ENCODE results near the gene GCNT2.
"Not testable (repeated sequence)": the region's sequence is repeated elsewhere in the genome, so short reads cannot be mapped to it uniquely, and the experiment has no call there.

Gene GCNT2

GRCh38 chr6:10547809-10548208, 26.7 kb downstream of the GCNT2 start:
- DNase-seq (ENCODE audit: low spot score): no peak

DNA sequence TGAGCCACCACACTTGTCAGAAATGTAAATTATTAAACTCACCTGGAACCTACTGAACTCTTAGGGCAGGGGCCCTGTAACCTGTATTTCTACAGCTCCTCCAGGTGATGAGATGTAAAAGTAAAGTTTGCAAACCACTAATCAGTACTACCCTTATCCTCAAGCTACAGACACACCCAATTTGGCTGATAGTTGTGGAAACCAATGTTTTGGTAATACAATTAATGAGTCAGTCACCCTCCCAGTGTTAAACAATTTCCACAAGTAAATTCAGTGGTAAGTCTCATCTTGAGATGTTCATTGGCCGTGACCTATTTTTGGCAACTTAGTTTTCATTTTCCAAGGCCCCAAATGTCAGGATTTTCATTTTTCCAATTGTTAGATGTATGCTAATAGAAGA, 29.6 kb downstream of the GCNT2 start:
- DNase-seq (ENCODE audit: low spot score): no peak

DNA sequence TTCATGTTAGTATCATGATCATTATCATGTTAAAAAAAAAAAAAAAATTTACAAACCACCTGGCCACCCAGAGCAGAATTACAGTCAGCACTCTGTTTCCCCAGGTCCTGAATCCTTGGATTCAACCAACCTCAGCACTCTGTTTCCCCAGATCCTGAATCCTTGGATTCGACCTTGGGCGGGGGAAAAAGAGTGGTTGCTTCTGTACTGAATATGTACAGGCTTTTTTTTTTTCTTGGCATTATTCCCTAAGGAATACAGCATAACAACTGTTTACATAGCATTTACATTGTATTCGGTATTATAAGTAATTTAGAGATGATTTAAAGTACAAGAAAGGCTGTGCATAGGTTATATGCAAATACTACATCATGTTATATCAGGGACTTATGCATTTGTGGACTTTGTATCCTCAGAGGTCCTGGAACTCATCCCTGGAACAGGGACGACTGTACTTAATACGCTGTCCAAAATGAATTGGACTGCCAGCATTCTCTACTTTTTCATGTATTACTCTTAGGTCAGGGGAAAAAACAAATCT, 31.2 kb downstream of the GCNT2 start:
- no peak for DNase-seq (ENCODE audit: low spot score)

DNA sequence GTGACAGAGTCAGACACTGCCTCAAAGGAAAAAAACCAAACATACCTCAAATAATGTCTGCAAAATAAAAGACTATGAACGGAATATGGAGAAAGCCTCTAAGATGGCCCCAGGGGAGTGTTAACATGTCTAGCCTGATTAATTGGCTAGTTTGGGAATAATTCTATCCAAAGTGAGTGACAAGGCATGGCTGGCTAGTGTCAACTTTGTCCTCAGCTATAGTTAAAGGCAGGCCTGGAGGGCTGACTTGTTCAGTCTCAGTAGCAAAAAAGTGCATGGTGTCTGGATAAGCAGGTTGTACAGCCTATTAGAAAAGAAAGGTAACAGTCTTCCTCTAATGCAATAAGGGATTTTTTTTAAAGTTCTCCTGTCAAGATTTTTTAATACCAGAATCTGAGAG, 32.7 kb downstream of the GCNT2 start:
- no peak for DNase-seq (ENCODE audit: low spot score)

GRCh38 chr6:10554826-10555225, 33.7 kb downstream of the GCNT2 start:
- no peak for DNase-seq (ENCODE audit: low spot score)

GRCh38 chr6:10555625-10556309, 34.6 kb downstream of the GCNT2 start:
- DNase-seq (ENCODE audit: low spot score): peak; percentile 12

DNA sequence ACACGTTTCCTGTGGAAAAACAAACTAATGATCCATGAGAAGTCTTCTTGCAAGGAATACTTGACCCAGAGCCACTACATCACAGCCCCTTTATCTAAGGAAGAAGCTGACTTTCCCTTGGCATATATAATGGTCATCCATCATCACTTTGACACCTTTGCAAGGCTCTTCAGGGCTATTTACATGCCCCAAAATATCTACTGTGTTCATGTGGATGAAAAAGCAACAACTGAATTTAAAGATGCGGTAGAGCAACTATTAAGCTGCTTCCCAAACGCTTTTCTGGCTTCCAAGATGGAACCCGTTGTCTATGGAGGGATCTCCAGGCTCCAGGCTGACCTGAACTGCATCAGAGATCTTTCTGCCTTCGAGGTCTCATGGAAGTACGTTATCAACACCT, 35.4 kb downstream of the GCNT2 start:
- DNase-seq (ENCODE audit: low spot score): no peak

DNA sequence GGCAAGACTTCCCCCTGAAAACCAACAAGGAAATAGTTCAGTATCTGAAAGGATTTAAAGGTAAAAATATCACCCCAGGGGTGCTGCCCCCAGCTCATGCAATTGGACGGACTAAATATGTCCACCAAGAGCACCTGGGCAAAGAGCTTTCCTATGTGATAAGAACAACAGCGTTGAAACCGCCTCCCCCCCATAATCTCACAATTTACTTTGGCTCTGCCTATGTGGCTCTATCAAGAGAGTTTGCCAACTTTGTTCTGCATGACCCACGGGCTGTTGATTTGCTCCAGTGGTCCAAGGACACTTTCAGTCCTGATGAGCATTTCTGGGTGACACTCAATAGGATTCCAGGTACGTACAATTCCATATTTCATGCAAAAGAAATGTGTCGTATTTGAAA, 35.8 kb downstream of the GCNT2 start:
- DNase-seq (ENCODE audit: low spot score): no peak

- DNase-seq (ENCODE audit: low spot score): no peak
These were observed 36.8 kb downstream of the GCNT2 start for GRCh38 chr6:10557913-10558312.

GRCh38 chr6:10558565-10558964, 37.4 kb downstream of the GCNT2 start:
- DNase-seq (ENCODE audit: low spot score): no peak

GRCh38 chr6:10559522-10560152, 38.5 kb downstream of the GCNT2 start:
- no peak for DNase-seq (ENCODE audit: low spot score)

- DNase-seq (ENCODE audit: low spot score): no peak
These were observed 40.6 kb downstream of the GCNT2 start for GRCh38 chr6:10561611-10562199.

DNA sequence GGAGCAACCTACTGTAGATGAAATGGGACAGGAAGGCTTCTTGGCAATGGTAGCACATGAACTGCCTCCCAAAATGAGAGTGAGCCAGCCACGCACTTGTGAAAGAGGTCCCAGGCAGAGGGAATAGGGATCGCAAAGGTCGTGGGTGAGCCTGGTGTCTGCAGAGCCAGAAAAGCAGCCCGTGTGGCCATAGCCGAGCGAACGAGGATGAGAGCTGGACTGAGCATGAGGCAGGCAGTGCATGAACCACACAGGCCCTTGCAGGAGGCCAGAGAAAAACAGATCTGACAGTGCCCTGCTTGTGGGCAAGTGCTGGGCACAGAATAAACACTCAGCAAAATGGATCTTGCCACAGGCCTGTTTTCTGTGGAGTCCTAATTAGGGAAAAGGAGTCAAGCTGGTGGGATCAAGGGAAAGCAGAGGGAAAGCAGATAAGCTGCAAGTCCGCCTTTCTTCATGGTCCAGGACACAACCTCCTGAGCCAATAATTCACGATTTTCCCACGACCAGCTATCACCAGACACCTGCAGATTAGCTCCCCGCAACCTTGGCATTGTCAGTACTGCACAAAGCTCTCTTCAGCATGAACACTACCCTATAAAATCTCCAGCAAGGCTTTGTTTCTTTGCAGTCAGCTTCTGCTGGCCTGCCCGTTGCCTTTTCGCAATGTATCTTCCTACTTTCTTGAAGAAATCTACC, 44.0 kb downstream of the GCNT2 start:
- no peak for DNase-seq (ENCODE audit: low spot score)

DNA sequence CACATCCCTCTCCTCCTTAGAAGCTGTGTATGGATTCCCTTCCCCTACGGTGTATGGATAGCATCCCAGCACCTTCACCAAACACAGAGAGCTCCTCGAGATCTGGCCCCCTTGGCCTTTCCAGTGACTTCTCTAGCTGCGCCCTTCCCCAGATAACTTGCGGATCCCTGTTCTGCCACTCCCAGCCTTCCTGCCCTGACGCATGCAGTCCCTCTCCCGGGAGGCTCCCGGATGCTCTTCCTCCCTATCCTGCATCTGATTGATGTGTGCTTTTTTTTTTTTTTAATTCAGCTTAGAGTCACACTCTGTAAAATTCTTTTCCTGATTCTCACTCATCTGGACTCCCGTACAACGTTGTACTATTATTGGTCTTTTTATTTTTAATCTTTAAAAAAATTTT, 44.8 kb downstream of the GCNT2 start:
- no peak for DNase-seq (ENCODE audit: low spot score)

DNA sequence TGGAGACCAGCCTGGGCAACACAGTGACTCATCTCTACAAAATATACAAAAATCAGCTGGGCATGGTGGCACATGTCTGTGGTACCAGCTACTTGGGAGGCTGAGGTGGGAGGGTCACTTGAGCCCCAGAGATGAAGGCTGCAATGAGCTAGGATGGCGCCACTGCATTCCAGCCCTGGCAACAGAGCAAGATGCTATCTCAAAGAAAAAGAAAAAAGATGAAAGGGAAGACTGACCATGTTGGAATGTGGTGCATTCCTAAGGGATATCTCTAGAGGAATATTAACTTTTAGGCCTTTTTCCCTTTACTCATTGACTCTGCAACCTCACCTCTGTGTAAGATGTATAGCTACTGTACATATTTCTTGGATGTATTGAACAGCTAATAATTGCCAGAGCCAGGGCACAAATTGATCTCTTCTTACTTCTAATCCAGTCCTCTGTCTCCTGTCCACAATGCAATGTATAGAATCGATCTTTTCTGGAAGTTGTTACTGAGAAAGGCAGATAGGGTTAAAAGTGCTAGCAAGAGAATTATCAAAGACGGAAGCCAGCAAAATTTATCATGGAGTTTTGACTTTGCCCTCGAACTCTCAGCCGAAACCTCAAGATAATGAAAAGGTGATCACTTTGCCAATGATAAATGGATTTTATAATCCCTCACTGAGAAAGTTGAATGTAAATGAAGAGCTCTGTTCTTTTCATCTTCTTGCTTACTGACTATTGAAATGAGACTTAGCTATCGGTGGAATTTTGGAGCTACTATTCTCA, 46.3 kb downstream of the GCNT2 start:
- no peak for DNase-seq (ENCODE audit: low spot score)

GRCh38 chr6:10569392-10570127, 48.4 kb downstream of the GCNT2 start:
- DNase-seq (ENCODE audit: low spot score): no peak

DNA sequence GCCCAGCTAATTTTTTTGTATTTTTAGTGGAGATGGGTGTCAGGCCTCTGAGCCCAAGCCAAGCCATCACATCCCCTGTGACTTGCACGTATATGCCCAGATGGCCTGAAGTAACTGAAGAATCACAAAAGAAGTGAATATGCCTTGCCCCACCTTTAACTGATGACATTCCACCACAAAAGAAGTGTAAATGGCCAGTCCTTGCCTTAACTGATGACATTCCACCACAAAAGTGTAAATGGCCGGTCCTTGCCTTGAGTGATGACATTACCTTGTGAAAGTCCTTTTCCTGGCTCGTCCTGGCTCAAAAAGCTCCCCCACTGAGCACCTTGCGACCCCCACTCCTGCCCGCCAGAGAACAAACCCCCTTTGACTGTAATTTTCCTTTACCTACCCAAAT, 54.4 kb downstream of the GCNT2 start:
- DNase-seq (ENCODE audit: low spot score): not testable (repeated sequence)

GRCh38 chr6:10576226-10576625, 55.1 kb downstream of the GCNT2 start:
- no peak for DNase-seq (ENCODE audit: low spot score)

GRCh38 chr6:10577112-10577511, 56.0 kb downstream of the GCNT2 start:
- no peak for DNase-seq (ENCODE audit: low spot score)

DNA sequence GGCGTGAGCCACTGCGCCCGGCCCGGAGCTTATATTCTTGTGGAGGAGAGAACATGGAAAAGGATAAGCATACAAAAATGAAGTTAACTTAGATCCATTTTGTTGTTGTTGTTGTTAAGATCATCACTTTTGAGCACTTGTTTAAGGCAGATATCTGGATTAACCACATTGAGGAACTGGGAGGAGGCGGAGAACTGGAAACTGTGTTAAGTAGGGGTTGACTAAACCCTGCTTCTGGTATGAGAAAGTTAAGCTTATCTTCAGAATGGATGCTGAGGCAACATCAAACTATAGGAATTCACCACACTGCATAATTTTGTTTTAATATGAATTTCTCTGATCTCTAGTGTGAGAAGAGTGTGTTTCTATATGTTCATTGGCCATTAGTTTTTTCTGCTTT, 57.6 kb downstream of the GCNT2 start:
- no peak for DNase-seq (ENCODE audit: low spot score)

DNA sequence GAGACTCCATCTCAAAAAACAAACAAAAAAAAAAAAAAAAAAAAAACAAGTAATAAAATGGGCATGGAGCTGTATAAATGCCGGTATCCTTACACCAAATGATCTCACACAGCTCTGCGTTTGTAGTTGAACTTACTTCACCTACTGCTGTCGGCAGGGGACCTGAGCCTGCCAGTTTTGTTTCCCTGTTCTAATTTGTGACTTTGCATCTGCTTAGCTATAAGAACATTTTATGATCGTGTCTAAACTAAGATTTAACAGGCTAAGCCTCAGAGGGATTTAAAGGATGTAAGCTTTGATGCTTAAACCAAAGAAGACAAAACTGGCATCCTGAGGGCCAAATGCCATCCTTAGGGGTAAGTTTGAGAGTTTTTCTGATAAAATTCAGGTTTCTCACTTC, 58.7 kb downstream of the GCNT2 start:
- DNase-seq (ENCODE audit: low spot score): no peak

Data from SK-N-DZ (cell line).